Measurements from ENCODE around the gene EXOSC7.

Gene EXOSC7

DNA sequence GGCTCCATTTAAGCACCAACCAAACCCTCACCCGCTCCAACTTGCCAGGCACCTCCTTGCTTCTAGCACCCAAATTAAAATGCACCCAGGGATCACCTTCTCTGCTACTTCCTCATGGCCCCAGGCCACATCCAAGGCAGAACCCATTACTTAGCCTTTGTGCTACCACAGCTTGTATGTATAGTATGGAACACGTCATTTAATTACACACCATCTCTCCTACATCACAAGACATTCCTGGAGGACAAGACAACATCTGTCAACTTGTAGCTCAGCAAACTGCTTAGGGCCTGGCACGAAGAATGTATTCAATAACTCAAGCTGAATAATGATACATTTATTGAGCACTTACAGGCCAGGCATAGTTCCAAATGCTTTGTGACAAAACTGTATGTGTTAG, 23.4 kb upstream of the EXOSC7 start:
- no peak overlapping the region for H3K4me3 ChIP-seq (ENCODE audit: low read depth, low read length)
- TF ChIP-seq, protein P1, sequence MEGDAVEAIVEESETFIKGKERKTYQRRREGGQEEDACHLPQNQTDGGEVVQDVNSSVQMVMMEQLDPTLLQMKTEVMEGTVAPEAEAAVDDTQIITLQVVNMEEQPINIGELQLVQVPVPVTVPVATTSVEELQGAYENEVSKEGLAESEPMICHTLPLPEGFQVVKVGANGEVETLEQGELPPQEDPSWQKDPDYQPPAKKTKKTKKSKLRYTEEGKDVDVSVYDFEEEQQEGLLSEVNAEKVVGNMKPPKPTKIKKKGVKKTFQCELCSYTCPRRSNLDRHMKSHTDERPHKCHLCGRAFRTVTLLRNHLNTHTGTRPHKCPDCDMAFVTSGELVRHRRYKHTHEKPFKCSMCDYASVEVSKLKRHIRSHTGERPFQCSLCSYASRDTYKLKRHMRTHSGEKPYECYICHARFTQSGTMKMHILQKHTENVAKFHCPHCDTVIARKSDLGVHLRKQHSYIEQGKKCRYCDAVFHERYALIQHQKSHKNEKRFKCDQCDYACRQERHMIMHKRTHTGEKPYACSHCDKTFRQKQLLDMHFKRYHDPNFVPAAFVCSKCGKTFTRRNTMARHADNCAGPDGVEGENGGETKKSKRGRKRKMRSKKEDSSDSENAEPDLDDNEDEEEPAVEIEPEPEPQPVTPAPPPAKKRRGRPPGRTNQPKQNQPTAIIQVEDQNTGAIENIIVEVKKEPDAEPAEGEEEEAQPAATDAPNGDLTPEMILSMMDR (IDR thresholded peaks at IDR 0.05; ENCODE audit: low read depth, low read length, missing control alignments), result no peak
- no peak for DNase-seq (ENCODE audit: low read depth)

DNA sequence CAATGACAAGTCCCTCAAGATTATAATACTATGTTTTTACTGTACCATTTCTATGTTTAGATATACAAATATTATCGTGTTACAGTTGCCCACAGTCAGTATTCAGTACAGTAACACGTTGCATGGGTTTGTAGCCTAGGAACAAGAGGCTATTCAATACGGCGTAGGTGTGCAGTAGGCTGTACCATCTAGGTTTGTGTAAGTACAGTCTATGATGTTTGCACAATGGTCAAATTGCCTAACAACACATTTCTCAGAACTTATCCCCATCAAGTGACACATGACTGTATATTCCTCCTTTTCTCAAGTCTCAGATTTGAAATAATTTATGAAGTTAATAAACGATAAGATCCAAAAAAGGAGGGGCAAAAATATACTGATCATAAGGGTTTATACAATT, 21.7 kb upstream of the EXOSC7 start:
- no peak for DNase-seq (ENCODE audit: low read depth)
- TF ChIP-seq, protein P1 (IDR thresholded peaks at IDR 0.05; ENCODE audit: low read depth, low read length, missing control alignments), result no peak
- no peak overlapping the region for H3K4me3 ChIP-seq (ENCODE audit: low read depth, low read length)

DNA sequence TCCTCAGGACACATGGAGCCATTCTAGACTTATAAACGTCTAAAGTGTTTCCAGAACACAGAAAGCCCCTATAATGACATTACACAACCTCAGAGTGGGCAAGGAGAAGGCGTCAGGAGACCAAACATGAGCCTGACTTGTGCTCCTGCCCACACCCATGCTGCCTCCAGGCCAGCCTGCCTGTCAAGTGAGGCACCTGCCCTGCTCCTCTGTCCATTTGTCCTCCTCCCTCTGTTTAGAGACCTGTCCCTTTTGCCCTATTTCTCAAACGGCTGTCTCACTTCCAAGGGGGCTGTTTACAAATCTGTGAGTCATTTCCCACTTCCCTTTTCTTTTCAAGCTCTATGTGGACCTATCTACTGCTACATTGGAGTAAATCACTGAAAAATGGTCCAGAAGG, 21.1 kb upstream of the EXOSC7 start:
- TF ChIP-seq, protein P1 (IDR thresholded peaks at IDR 0.05; ENCODE audit: low read depth, low read length, missing control alignments), result no peak
- no peak overlapping the region for H3K4me3 ChIP-seq (ENCODE audit: low read depth, low read length)
- DNase-seq (ENCODE audit: low read depth), result no peak

DNA sequence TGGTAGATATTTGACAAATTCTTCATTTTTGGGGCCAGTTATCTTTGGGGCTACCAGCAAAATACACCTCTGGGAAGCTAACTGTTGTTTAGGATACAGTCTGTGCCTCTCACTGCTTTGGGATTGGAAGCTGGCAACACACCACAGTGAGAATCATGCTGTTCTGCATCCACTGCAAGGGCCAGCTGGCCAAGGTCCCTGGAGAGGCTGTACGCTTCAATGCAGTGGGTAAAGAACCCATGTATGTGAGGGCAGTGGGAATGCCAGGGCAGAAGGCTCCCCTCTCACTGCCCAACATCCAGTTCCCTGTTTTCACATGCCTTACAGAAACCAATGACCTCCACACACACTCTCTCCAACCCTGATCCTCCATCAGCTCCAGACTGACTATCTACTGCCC, 20.1 kb upstream of the EXOSC7 start:
- TF ChIP-seq, protein P1 (IDR thresholded peaks at IDR 0.05; ENCODE audit: low read depth, low read length, missing control alignments), result no peak
- H3K4me3 ChIP-seq (ENCODE audit: low read depth, low read length), result no peak overlapping the region

DNA sequence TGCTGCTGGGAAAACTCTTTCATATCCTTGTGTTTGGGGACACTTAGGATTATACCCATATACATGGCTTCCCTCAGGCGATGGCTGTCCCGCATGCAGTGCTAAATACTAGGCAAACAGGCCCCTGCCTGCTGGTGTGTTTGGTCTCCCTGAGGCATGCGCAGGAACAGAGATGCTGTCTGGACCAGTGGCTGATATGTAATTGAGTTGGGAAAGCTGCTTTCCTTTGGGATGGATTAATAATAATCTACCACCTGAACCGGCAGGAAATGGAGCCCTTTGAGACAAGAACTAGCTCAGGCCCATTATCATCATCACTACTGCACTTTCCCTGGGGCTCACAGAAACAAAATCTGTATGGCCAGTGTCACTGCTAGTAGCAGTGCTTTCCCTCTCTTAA, 18.1 kb upstream of the EXOSC7 start:
- TF ChIP-seq, protein P1 (IDR thresholded peaks at IDR 0.05; ENCODE audit: low read depth, low read length, missing control alignments), result no peak
- H3K4me3 ChIP-seq (ENCODE audit: low read depth, low read length), result no peak overlapping the region
- no peak for DNase-seq (ENCODE audit: low read depth)

More for the DNA sequence above, 20.1 kb upstream of the EXOSC7 start:
- DNase-seq (ENCODE audit: low read depth), result no peak

DNA sequence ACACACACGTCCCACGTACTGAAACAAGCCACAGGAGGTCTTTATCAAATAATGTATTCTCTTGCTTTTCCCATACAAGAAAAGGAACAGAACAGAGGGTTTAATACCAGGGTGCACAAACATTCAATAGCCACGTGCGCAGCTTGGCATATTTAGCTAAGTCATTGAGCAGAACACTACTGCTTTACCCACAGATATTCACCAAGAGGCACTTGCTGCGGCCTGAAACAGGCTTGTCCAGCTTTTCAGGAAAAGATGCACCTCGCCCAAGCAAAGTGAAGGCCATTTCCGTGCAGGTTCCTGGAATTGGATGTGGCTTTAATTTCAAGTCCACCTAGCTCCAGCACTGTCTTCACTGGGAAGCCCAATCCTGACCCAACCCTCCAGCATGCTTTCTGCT, 17.7 kb upstream of the EXOSC7 start:
- TF ChIP-seq, protein P1 (IDR thresholded peaks at IDR 0.05; ENCODE audit: low read depth, low read length, missing control alignments), result no peak
- DNase-seq (ENCODE audit: low read depth), result no peak
- no peak overlapping the region for H3K4me3 ChIP-seq (ENCODE audit: low read depth, low read length)

DNA sequence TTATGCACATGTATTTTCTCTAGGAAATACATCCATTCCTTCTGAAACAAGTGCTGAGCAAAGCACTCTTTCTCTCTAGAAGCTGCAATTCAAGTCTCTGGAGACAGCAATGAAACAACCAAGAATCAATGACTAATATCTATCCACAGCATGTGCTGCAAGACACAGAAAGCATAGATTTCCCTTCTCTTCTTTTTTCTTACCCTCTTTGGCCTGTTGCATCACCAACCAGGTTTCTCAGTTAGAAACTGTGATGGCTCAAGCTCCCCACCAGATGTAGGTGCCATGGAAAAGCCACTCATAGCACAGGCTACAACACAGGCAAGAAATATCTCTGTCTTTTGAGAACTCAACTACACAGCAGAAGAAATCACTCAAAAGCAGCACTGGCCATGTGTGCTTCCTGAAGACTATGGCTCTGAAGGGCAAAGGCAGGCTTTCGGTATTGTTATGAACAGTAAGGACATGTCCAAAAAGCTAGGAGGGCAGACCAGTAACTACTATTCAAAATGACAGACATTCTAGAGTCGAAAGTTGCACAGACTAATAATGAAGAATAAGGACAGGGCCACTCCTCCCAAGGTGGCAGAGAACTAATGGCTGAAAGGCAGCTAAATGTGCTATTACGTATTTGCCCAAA, 15.5 kb upstream of the EXOSC7 start:
- TF ChIP-seq, protein P1 (IDR thresholded peaks at IDR 0.05; ENCODE audit: low read depth, low read length, missing control alignments), result no peak
- DNase-seq (ENCODE audit: low read depth), result no peak
- H3K4me3 ChIP-seq (ENCODE audit: low read depth, low read length), result no peak overlapping the region

Measured in GM12864 (cell line).